Measurements from ENCODE around the gene SLC39A11. TPM values are rescaled to one million over a fixed set of nuclear protein-coding genes. Genes with fewer than 3 reads are reported as not detected.

SLC39A11 gene
- total RNA-seq, 2 donors from 2014 or later: 27.8 to 39.6 TPM

DNA sequence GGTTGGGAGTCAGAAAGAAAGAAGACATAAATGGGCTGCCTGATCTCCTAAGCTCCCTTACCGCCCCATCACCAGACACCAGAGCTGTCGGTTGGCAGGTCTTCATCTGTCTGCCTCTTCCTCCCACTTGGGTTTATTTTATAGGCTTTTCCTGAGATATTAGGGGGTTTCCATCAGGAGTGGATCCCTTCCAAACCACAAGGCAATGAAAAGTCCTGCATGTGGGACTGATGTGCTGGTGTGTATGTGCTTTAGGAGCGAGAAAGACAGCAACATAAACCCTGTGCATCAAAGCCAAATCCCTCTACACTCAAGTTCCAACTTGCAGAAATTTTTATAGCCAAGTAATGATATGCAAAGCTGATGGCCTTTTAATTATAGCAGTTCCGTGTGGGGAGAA lies 389.5 kb downstream of the SLC39A11 start:
- Histone ChIP-seq H3K4me1 (no peaks in the 10 kb centered on the region), H3K9me3 (no peaks in the 10 kb centered on the region), H3K27ac (no peak overlapping the region), H3K27me3 (no peaks in the 10 kb centered on the region), H3K4me3 (no peak overlapping the region), H3K36me3 (replicated peaks in 1 of 2; ENCODE audit: insufficient read depth in 1 of 2, low read depth in 2 of 2) (no peaks in the 10 kb centered on the region)
- 88 to 92% methylated on average over 4 of the region's 4 CpGs for WGBS, 2 donors
- no peak for ATAC-seq
- intact Hi-C loops (cut with DNase I): no loop called here
- no peak for DNase-seq
- TF ChIP-seq POLR2A (IDR thresholded peaks at IDR 0.05) (no peak), CTCF (IDR thresholded peaks at IDR 0.05) (no peak)

GRCh38 chr17:72702136-72702735 lies 390.3 kb downstream of the SLC39A11 start:
- Histone ChIP-seq H3K9me3 (no peaks in the 10 kb centered on the region), H3K36me3 (replicated peaks in 1 of 2; ENCODE audit: insufficient read depth in 1 of 2, low read depth in 2 of 2) (no peaks in the 10 kb centered on the region), H3K27me3 (no peaks in the 10 kb centered on the region), H3K27ac (no peak overlapping the region), H3K4me3 (no peak overlapping the region), H3K4me1 (no peaks in the 10 kb centered on the region)
- DNase-seq: no peak
- intact Hi-C loops (cut with DNase I): no loop called here
- TF ChIP-seq POLR2A (IDR thresholded peaks at IDR 0.05) (no peak), CTCF (IDR thresholded peaks at IDR 0.05) (no peak)
- WGBS, 2 donors: 68 to 87% methylated on average over 6 of the region's 6 CpGs
- ATAC-seq: no peak

DNA sequence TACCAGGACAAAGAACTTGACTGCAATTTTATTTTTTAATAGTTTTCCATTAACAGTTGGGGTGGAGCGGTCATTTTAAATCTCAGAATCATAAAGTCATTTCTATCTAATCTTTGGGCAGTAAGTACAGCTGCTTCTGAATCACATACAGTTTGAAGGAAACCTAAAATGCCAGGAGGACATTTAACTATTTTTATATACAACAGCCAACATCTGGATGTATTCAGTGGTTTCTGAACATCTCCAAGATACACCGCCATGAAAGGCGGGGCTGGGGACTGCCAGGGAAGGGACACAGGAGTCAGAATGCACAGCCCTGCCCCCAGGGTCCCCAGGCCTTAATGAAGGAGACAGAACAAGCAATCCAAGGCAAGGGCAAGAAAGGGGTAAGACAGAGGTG lies 392.3 kb downstream of the SLC39A11 start:
- Histone ChIP-seq H3K27ac (no peak overlapping the region), H3K27me3 (no peaks in the 10 kb centered on the region), H3K4me1 (no peaks in the 10 kb centered on the region), H3K36me3 (replicated peaks in 1 of 2; ENCODE audit: insufficient read depth in 1 of 2, low read depth in 2 of 2) (no peaks in the 10 kb centered on the region), H3K4me3 (no peak overlapping the region), H3K9me3 (no peaks in the 10 kb centered on the region)
- intact Hi-C loops (cut with DNase I): no loop called here
- ATAC-seq (no peak), DNase-seq (no peak)
- no peak for TF ChIP-seq CTCF (IDR thresholded peaks at IDR 0.05)
- no peak for TF ChIP-seq POLR2A (IDR thresholded peaks at IDR 0.05)
- WGBS, 2 donors: 94 to 98% methylated on average over 3 of the region's 3 CpGs

DNA sequence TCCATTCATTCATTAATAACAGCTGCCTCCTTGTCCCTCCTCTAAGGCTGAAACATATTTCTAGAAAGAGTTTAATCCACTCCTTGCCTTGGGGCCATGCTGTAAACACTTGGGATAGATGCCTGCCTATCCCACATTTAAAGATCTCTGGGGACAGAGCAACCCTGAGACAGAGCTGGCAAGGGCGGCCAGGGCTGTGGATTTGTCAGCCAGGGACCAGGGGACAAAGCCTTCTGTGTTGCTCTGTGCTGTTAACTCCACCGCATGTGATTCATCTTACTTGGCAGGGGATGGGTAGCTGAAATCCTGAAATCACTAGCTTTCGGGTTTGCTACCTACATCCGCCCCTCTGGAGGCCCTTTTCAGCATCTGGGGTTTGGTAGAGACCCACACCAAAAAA lies 392.9 kb downstream of the SLC39A11 start:
- intact Hi-C loops (cut with DNase I): loop anchor here (10.0 kb wide), 1 partner anchor 135 kb away; no protein-coding TSS in a partner anchor
- Histone ChIP-seq H3K4me3 (no peak overlapping the region), H3K27me3 (no peaks in the 10 kb centered on the region), H3K4me1 (no peaks in the 10 kb centered on the region), H3K9me3 (no peaks in the 10 kb centered on the region), H3K36me3 (replicated peaks in 1 of 2; ENCODE audit: insufficient read depth in 1 of 2, low read depth in 2 of 2) (no peaks in the 10 kb centered on the region), H3K27ac (peak overlapping the region in 2 of 4 donors; percentile 2 to 9)
- no peak for ATAC-seq
- TF ChIP-seq CTCF (IDR thresholded peaks at IDR 0.05) (no peak), POLR2A (IDR thresholded peaks at IDR 0.05) (no peak)
- DNase-seq: no peak
- WGBS, 2 donors: 62 to 76% methylated on average over 3 to 4 of the region's 4 CpGs

GRCh38 chr17:72697602-72698146 lies 394.8 kb downstream of the SLC39A11 start:
- Histone ChIP-seq H3K9me3 (no peaks in the 10 kb centered on the region), H3K4me1 (no peaks in the 10 kb centered on the region), H3K4me3 (no peak overlapping the region), H3K36me3 (replicated peaks in 1 of 2; ENCODE audit: insufficient read depth in 1 of 2, low read depth in 2 of 2) (no peaks in the 10 kb centered on the region), H3K27ac (peak overlapping the region in 3 of 4 donors; percentile 39 to 64 (median 46)), H3K27me3 (no peaks in the 10 kb centered on the region)
- whole genome bisulfite sequencing, 2 donors: 68 to 76% methylated on average over 9 of the region's 9 CpGs
- DNase-seq (peak in 2 of 4 donors; percentile 20 to 23), ATAC-seq (peak; percentile 48)
- TF ChIP-seq CTCF (IDR thresholded peaks at IDR 0.05) (peak in 1 of 7 experiments; percentile 30), POLR2A (IDR thresholded peaks at IDR 0.05) (no peak)
- intact Hi-C loops (cut with DNase I): loop anchor here (10.0 kb wide), 1 partner anchor 133 kb away; no protein-coding TSS in a partner anchor

All from body of pancreas (tissue), 4 donors.